LNCAP (cell line): ENCODE results near the gene OTOS.

Experiments
- CTCF ChIP-seq: fragments of 450-650 bp; IDR thresholded peaks from 2 replicates; pipeline ENCODE4 v1.5.1; 2017; ENCODE audit warnings: mild to moderate bottlenecking

The OTOS gene

DNA sequence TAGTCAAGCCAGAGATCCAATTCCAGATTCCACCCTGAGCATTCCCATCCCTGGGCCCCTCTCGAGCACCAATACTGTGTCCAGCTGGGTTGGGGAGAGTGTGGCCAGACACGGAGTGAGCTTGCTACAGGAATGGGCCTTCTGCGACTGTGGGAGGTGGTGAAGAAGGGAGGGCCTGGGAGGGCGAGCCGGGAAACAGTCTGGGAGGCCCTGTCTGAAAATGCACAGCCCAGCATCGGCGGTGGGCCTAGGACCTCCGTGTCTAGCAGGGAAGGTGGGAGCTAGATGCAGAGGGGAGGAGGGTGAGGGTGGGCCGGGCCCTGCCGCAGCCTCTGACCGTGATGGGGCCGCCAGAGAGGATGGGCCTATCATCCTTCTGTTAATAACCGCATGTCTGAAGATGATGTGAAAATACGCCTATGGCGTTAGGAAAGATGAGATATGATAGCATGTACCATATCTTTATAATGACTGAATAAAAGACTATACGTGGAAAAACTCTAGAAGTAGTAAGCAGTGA is 1.9 kb upstream of the OTOS start:
- TF ChIP-seq CTCF = no peak

DNA sequence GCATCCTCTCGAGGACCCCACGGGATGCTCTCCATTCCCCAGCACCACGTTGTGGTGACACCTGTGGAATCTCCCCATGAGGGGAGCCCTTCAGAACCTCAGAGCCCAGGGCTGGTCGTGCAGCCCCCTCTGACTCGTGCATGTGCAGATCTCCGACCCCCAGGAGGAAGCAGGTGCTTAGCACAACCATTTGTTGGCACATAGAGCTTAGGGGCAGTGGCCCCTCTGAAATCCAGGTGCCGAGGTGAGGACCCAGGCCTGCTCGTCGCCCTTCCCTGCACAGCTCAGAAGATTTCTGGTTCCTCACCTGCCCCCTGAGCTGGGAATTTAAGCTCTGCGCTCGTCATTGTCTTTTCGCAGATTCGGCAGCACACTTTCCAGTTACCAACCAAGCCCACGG is 1.3 kb upstream of the OTOS start:
- TF ChIP-seq CTCF = no peak

- no peak for TF ChIP-seq CTCF
Measured at GRCh38 chr2:240140920-240141319, 462 bp upstream of the OTOS start.

GRCh38 chr2:240139666-240140393 is 628 bp downstream of the OTOS start:
- TF ChIP-seq CTCF = no peak

- TF ChIP-seq CTCF = no peak
Measured at GRCh38 chr2:240139011-240139441, 1.4 kb downstream of the OTOS start.

DNA sequence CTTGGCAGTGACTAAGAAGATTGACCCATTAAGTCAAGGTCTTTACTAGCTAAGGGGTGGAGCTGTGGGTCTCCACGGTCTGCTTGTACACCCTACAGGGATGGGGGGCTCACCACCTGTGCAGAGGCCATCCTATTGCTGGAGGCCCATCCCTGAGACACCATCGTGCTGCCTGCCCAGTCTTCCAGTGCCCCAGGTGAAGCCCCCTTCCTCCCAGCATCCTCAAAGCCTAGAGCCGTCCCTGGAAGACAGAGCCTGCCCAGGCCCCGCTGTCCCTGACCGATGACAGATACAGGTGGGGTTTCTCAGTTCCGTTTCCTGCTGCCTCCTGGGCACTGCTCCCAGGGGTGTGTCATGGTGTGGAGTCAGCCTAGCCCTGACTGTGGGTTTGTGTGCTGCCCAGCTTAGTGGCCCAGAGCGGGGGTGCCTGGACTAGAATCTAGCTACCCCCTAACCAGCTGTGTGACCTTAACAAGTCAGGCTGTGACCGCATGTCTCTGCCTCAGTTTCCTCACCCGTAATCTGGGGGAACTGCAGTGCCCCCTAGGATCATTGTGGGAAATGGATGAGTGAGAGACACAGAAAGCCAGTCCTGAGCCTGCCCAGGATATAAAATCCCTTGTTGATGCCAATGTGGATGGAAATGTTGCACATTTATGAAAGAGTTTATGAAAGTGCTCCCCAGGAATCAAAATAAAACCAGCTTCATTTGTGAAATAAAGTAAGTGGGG is 2.0 kb downstream of the OTOS start:
- TF ChIP-seq CTCF = no peak

- no peak for TF ChIP-seq CTCF
Measured at GRCh38 chr2:240137596-240138253, 2.7 kb downstream of the OTOS start.
